Left hindlimb (tissue), 1 donor: ENCODE results near the gene FRMD3.

Source experiments
- DNase-seq: peaks from one replicate; pipeline ENCODE4 v3.0.0-alpha.2; 2018

FRMD3 gene

DNA sequence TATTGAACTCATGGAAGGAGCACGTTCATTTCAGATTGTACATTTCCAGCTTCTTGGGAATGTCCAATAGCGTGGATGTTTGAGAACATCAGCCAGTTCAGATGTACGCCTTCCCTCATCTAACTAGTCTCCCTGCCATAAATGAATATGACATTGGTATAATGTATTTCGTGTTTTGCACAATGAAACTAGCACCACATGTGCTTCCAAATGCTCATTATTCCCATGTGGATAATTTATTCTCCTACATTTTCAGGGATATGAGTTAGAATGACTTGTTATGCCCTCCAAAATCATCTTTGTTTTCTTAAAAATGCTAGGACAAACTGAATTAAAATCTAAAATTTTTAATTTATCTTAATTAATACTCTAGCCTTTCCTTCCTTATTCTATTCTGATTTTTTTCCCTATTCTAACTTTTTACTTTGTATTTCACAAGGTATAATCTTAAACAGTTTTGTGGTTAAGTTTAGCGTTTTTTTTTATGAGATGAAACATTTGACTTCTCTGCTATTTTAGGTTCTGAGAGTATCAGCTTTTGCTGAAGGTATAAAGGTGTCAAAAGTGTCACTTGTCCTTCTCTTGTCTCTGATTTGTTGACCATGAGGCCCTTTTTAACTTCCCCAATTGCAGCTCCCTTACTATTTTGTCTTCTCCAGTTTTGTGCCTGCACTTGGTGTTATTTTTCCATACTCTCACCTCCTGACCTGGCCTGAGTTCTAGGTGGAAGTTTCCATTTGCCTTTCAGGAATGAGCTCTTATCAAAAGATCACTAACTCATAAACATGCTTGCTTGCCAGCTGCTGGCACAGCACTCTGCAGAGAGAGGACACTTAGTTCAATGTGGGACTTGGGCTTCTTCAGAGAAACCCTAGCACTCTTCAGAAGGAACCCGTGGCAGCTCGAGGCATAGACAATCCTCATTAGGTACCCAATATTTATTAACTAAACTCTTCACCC, 106.8 kb downstream of the FRMD3 start:
- no peak for DNase-seq

DNA sequence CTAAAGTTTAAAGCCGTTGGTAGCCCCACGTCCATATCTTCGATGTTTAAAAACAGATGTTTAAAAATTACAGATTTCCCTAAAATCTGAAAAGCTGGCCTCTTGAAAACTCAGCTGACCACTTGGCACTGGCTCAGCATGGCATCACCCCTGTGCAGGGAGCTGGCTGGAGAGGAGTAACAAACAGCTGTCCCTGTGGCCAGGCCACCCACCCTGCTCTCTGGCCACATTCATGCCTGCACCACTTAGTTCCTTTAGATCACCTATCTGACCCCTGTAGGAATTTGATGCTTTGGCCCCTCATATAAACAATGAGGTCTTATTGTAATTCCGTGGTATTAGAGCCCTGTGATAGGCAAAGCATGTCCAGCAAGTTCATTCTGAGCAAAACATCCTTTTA, 107.5 kb downstream of the FRMD3 start:
- no peak for DNase-seq

DNA sequence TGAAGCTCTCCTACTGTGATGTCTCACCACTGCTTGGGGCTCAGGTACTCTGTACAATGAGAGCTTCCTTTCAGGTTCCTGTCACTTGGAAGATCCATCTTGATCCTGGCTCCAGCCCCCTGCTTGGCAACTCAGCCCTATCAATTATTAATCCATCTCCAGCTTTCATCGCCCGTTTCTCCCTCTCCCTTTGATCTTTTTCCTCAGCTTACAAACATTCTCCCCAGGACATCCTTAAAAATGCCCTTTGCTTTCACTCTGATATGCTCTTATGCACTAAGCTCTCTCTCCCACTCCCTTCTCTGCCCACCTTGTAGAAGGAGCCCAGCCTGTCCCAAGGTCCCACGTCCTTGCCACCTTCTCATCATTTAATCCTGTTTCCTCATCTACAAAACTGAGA, 109.0 kb downstream of the FRMD3 start:
- DNase-seq: no peak

DNA sequence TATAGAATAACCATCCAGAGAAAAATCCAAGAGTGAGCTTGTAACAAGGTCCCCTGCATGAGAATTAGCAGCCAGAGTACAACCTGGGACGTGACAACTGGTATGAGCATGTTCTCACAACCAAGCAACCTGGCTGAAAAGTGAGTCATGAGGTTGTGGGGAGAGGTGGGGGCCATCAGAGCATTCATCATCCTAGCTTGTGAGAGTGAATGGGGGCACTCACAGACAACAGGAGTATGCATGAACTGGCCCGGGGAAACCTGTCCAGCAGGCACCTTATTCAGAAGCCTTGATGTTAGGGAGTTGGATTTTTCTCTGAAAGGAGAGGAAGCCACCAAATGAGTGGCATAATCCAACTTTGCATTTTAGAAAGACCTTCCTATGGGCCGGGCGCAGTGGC, 113.0 kb downstream of the FRMD3 start:
- no peak for DNase-seq

DNA sequence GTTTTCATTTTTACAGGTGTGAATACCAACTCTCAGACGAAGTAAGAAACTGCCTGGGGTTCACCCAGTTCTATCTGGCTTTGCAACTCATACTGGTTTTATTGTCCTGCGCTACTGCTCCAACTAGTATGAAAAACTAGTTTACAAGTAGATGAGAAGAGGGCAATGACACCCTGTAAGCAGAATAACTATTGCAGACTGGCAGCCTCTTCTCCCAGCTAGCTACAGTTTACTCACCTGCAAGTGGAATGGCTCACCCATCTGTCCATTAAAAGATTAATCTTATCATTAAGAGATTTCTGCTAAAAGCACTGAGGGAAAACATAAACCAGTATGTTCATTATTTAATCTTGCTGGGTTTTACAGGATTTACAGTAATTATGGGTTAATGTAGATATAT, 113.4 kb downstream of the FRMD3 start:
- DNase-seq: no peak

DNA sequence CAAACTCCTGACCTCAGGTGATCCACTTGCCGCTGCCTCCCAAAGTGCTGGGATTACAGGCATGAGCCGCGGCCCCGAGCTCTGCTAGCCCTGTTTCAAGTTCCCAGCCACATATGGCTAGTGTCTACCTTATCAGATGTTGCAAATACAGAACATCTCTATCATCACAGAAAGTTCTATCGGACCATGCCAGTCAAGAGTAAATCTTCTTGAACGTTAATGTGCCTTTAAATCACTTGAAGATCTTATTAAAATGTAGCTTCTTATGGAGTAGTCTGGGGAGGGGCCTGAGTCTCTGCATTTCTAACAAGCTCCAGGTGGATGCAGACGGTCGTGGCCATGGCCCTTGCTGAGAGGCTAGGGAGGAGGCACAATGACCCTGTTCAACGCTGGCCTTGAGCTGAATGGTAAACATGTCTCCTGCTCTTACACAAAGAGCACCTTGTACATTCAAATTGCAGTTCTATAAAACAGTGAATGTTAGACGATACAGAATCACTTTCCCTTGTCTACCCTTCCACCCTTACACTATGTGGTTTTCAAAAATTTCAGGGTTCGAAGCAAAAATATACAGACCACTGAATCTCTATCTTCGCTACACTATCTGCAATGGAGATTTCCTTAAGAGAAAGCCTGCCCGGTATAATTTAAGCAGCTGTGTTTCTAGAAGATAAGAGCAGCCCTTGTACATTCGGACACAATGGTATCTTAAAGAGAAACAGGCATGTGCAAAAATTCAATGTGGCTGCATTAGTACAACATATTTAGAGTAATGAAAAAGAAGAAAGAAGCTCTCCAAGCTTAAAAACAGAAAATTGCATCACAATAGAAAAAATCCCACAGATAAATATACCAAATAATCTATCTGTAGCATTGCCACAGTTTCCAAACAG, 114.1 kb downstream of the FRMD3 start:
- no peak for DNase-seq

DNA sequence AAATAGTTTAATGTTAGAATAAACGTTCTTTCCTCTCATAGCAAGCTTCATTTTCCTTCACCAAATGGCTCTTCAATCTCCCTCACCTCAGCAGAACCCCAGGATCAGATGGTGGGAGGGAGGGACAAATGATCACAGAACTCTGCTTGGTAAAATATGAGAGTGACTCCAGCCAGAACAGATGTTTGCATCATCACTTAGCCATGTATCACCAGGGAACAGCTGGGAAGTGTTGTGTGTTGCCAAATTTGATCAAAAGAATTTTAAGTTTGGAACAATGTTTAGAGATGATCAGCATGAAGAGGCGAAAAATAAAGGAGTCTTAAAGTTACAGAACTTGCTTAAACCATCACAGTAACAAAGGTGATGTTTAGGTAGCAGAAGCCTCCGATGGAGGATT, 115.7 kb downstream of the FRMD3 start:
- DNase-seq: no peak

DNA sequence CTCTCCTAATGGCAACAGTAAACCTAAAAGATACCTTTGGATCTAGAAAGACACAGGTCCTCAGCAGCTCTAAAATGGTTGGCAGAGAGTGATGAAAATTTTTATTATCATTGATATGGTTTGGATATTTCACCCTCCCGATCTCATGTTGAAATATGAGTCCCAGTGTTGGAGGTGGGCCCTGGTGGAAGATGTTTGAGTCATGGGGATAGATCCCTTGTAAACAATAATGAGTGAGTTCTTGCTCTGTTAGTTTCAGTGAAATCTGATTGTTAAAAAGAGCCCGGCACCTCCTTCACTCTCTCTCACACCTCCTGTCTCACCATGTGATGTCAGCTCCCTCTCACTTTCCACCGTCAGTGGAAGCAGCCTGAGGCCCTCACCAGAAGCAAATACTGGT, 117.7 kb downstream of the FRMD3 start:
- no peak for DNase-seq

DNA sequence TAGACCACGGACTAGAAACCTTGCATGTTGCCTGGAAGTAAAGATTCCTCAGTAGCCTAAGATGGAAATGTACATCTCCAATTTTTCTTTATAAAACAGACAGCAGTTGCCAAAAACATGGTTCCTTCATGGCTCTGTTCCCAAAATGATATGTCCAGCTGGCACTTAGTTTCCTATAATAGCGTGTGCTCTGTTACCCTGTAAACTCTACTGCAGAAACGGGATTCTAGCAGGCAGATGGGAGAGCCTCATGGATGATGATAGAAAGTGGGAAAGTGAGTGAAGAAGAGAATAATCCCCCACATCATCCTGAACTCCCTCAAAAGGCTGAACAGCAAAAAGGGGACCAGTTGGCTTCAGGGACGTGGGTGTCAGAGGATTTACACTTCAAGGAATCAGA, 118.2 kb downstream of the FRMD3 start:
- no peak for DNase-seq

DNA sequence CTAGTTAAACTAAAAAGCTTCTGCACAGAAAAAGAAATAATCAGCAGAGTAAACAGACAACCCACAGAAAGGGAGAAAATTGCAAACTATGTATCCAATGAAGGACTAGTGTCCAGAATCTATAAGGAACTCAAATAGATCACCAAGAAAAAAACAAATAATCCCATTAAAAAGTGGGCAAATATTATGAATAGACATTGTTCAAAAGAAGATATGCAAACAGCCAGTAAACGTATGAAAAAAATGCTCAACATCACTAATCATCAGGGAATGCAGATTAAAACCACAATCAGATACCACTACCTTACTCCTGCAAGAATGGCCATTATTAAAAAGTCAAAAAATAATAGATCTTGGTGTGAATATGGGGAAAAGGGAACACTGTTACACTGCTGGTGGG, 119.9 kb downstream of the FRMD3 start:
- no peak for DNase-seq

DNA sequence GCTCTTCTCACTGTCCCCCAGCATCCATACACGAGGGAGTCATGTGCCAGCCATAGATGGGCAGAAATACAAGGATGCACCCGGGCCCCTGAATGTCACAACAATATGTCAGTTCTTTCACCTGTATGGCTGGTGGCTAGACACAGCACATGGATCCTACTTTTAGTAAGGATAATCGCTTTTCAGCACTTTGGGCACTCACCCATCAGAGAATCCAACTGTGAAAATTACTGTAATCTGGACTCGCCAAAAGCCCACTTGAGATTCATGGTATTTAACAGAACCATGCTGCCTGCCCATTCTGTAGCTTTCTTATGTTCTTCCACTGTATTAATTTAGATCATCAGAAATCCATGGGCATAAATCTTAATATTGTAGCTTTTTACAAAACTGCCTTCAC, 124.8 kb downstream of the FRMD3 start:
- DNase-seq: no peak

DNA sequence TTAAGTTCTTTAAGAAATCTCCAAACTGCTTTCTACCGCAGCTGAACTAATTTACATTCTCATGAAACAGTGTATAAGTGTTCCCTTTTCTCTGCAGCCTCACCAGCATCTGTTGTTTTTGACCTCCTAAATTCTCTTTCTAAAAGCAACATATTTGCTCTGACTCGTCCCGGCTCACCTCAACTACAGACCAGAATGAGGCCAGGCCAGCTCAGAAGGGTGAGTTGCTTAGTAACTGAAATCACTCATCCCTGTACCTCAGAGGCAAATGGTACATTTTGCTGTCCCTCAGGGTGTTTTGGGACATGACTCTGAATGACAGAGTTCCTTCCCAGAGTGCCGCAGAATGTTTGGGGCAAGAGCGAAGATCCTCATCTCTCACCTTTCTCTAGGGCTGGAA, 127.5 kb downstream of the FRMD3 start:
- no peak for DNase-seq

DNA sequence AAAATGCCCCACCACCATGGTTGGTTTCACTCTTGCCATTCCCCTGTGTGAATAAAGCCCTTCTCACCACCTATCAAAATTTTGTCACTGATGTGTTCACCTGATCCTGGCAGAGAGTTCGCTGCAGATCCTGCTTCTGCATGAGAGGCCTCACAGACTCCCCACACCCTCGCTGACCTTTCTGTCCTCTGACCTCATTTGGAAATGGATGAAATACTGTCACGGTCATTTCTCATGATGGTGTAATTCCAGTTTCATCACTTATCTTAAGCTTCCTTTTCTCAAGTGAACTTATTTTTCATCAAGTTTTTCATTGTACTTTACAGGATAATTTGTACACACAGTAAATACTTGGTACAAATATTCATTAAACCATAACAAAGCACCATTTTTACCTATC, 131.3 kb downstream of the FRMD3 start:
- DNase-seq: no peak

DNA sequence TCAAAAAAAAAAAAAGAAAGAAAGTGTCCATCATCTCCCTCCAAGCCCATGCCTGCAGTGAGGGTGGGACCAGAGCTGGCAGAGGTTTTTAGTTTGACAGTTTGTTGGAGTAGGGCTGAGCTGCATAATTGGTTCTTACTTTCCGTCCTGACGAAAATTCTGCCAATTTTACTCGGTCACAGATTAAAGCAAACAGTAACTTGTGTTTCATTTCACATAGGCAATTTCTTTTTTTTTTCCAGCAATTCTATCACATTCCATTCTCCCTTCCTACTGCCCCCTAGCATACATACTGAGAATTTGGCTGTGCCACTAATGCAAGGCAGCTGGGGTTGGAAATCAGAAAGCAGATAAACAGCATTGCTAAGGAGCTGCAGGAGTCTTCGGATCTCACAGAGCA, 132.4 kb downstream of the FRMD3 start:
- DNase-seq: no peak

DNA sequence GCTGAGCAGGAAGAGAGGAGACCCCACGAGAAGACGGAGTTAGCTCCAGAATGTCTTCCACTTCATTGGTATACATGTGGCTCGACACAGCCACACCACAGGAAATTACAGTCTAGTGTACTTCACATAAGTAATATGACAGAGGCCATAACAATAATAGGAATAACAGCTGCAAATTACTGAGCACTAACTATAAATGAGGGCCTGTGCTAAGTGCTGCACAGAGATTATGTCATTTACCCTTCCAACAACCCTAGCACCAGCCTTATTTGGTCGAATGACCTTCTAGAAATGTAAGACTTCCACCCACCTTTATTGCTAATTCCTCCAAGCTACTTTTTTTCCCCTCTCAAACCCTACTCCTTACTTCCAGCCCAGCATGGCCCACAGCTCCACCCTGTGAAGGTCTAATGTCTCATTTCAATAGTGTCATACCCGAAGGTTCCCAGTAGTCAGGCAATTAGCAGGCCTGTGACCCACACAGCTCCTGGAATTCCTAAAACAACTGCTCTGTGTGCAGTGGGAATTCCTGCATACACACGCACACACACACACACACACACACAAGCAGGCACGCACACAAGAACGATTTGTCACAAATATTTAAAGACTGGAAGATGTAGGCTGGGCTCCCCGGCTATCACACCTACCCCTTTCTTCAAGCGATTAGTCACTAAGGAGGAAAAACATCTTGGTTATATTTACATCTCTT, 134.5 kb downstream of the FRMD3 start:
- no peak for DNase-seq

DNA sequence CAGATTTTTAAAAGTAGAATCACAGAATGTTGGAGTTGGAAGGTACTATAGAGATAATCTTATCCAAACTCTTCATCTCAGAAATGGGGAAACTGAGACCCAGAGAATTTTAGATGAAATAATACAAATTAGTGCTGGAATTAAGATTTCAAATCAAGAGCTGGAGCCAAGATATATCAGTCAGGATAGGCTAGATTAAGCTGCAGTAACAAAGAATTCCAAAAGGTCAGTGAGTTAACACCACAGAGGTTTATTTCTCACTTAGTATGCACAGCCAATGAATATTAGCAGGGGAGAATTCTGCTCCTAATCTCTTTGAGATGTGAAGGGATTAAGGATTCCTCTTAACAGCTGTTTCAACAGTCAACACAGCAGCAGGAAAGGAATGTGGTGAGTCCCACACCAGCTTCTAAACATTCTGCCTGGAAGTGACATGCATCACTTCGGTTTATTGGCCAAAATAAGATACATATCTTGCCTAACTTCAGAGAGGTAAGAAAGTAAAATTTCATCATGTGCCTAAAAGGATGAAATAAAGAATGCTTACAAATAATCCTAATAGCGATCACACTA, 136.8 kb downstream of the FRMD3 start:
- no peak for DNase-seq

DNA sequence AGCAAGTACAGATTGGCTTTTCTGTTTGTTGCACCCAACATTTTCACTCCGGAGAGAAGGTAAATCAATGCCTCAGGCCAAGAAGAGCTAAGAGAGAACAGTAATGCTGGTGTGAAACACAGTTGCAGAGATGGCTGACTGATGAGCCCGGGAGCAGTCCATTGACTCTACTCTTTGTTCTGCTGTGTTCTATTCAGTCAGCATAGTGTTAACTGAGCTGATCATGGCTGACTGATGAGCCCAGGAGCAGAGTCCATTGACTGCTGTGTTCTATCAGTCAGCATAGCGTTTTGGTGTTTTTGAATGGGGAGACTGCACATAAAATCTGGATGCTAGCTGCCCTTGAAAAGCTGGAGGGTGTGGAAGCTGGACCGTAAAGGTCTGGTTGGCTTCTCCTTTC, 141.4 kb downstream of the FRMD3 start:
- DNase-seq: no peak

DNA sequence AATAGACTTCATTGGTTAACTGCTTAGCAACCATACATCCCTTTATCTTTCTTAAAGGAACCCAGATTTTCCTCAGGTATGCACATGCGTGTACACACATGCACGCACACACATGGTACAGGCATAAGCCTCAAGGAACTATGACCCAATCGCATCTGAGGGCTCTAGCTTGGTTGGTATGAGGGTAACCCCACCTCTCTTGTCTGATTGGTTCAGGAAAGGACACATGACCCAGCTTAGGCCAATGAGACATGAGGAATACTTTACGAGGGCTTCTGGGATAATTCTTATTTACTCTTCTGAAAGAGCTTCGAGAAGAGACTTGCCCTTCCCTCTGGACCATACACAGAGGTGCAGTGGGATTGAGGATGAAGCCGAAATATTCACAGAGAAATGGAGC, 141.9 kb downstream of the FRMD3 start:
- no peak for DNase-seq

DNA sequence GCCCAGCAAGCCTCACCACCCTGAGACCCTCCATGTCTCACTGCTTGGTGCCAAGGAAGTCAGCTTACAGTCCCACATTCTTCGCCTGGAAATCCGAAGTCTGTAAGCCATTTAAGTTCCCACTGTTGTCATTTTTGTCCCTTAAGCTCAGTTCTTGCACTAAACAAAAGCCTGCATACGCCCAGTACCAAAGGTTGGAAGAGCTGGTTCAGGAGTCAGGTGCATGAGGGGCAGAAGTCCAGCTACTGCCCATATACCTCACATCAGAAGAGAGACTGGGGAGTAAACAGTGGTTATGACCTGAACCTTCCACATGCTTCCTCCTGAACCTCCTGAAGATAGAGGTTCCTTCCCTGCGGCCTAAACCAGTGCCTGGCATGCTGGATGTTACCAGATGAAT, 146.0 kb downstream of the FRMD3 start:
- no peak for DNase-seq

DNA sequence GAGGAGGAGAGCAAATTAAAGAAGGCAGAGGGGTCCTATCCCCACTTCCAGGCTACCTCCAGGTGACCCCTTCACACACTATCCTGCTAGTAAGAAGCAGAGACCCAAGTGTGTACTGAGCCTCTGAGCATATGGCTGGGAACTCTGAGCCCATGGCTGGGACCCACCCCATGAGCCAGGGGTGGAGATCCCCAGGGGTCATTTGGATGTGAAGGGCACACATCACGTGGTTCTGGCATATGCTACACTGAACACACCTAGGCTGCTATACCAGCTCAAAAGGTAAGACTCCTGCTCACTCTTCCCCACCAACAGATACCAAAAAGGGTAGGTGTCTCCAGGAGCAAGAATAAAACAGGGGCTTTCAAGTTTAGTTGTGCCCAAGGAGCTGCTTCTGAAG, 149.9 kb downstream of the FRMD3 start:
- DNase-seq: no peak

DNA sequence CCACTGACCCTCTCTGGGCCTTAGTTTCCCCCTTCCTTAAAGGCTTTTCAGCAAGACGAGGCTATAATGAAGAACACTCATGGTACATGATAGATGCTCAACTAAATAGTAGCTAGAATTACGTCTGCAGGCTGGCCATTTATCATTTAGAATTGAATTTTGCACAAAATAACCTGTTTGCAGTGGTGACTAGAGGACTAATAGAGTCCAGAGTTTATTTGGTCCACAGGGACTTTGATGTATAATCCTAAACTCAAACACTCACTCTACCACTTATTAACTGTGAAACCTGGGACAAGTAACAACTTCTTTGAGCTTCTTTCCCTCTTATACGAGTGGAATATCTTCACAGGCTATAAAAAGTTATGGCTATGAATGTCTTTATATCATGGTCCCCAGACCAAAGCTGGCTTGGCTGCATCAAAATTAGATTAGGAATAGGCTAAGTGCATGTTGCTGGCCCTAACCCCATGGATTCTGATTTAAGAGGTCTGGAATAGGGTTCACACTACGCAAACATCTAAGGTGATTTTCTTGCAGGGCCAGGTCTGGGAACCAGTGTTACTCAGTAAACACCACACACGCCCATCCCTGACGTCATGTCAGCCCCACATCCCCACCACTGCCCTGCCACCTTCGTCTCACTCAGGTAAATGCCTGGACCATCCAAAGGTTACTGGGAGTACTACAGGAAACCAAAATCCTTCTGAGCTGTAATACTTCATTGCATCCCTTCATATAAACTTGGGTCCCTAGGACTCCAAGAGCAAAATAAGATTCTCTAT, 150.6 kb downstream of the FRMD3 start:
- no peak for DNase-seq

DNA sequence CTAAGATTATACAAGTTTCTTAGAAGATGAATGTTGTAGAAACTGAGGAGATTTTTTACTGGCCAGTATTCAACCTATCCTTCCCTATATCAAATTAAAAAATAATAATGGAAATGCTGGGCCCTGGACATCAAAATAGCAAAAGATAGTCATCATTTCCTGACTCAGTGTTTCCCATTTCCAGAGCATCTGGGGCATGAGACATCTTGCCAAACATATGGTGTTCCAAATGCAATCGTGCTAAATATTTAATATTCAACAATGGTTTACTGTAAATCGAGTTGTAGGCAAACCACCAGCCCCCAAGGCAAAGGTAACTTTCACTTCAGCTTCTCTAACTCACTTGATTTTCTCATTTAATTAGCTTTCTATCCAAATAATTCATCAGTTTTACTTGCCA, 152.9 kb downstream of the FRMD3 start:
- DNase-seq: no peak
